Esophagus squamous epithelium (tissue), 5 donors: ENCODE results near the gene MAN1B1. TPM values are rescaled to one million over a fixed set of nuclear protein-coding genes. Genes with fewer than 3 reads are reported as not detected.

ENCODE experiments used
- DNase-seq: peaks from one replicate; lab custom pipeline; 2025; lab: John Stamatoyannopoulos, UW
- H3K27ac ChIP-seq, 4 donors: fragments of 200-600 bp; sonication (generic); one replicate each; pipeline ENCODE4 v1.5.1; 2016 to 2019; ENCODE audit warnings: mild to moderate bottlenecking in 1 of 4
- H3K27me3 ChIP-seq, 4 donors: fragments of 200-600 bp; sonication (generic); 1 replicate in 3 of 4; 2 replicates in 1 of 4; pipeline versions ENCODE4 v1.5.1 to v1.6.0; 2017 to 2021; ENCODE audit warnings: antibody characterized with exemption in 1 of 4
- H3K36me3 ChIP-seq, 3 donors: fragments of 200-600 bp; sonication (generic); one replicate each; pipeline ENCODE4 v1.5.1; 2016 to 2019
- H3K4me1 ChIP-seq, 3 donors: fragments of 200-600 bp; sonication (generic); one replicate each; pipeline ENCODE4 v1.5.1; 2017 to 2019
- H3K4me3 ChIP-seq, 4 donors: fragments of 200-600 bp; sonication (generic); 1 replicate in 3 of 4; 2 replicates in 1 of 4; pipeline ENCODE4 v1.5.1; 2016 to 2019; ENCODE audit warnings: mild to moderate bottlenecking in 2 of 4, moderate library complexity in 1 of 4
- H3K9me3 ChIP-seq, 3 donors: fragments of 200-600 bp; sonication (generic); one replicate each; pipeline ENCODE4 v1.5.1; 2016 to 2019
- CTCF ChIP-seq, 6 experiments: fragments of 450-650 bp in 4 of 6; fragments of 200-600 bp in 2 of 6; sonication (generic) in 2 of 6; IDR thresholded peaks; one replicate each; pipeline ENCODE4 v1.5.1; 2016 to 2019; ENCODE audit warnings: antibody characterized with exemption in 6 of 6, mild to moderate bottlenecking in 4 of 6, moderate library complexity in 4 of 6
- POLR2A ChIP-seq, 4 donors: fragments of 450-650 bp; IDR thresholded peaks; one replicate each; pipeline ENCODE4 v1.6.1; 2017; ENCODE audit warnings: antibody characterized with exemption in 4 of 4, mild to moderate bottlenecking in 4 of 4, moderate library complexity in 3 of 4
- WGBS, 2 donors: methylation state at CpG; one replicate each; pipeline ENCODE4 v1.1.5; 2018; 5-methylcytosine and 5-hydroxymethylcytosine counted together
- intact Hi-C: fragments of 100-400 bp; cut with DNase I; formaldehyde crosslinking; loops from one replicate; pipeline ENCODE4 v1.15.0; 2022
- total RNA-seq, 4 donors: library from RNA; depleted of rRNA; stranded (reverse); fragments of >200 nt; gene quantifications; one replicate each; pipeline ENCODE4 v1.1.0, GENCODE V29; 2016
- donor health status: DM: yes; HTN: yes; CAD: no.

Gene MAN1B1
- total RNA-seq, 4 donors from 2014 or later = 25.6 to 50.9 (median 39.4) TPM

GRCh38 chr9:137039611-137040366 is 47.0 kb upstream of the MAN1B1 start:
- 80 to 92% methylated on average over 8 to 16 of the region's 32 CpGs for WGBS, 2 donors
- DNase-seq = no peak
- intact Hi-C loops = no loop called here
- Histone ChIP-seq H3K4me3 (no peak overlapping the region), H3K27me3 (peaks cover 0 to 23% (median 0%) of the 10 kb centered on the region in 4 donors), H3K4me1 (peaks cover 17 to 35% (median 20%) of the 10 kb centered on the region in 3 donors), H3K27ac (no peak overlapping the region), H3K36me3 (peaks cover 0 to 23% (median 5%) of the 10 kb centered on the region in 3 donors), H3K9me3 (no peaks in the 10 kb centered on the region)
- no peak for TF ChIP-seq CTCF (IDR thresholded peaks at IDR 0.05)
- no peak for TF ChIP-seq POLR2A (IDR thresholded peaks at IDR 0.05)

GRCh38 chr9:137040568-137040967 is 46.2 kb upstream of the MAN1B1 start:
- DNase-seq = no peak
- peaks cover 0 to 30% (median 0%) of the 10 kb centered on the region in 4 donors for H3K27me3 ChIP-seq
- peak overlapping the region in 1 of 4 donors; percentile 30 for H3K27ac ChIP-seq
- H3K4me3 ChIP-seq = peak overlapping the region in 2 of 4 donors; percentile 10 to 28
- peaks cover 0 to 23% (median 5%) of the 10 kb centered on the region in 3 donors for H3K36me3 ChIP-seq
- TF ChIP-seq CTCF (IDR thresholded peaks at IDR 0.05) (no peak), POLR2A (IDR thresholded peaks at IDR 0.05) (no peak)
- WGBS, 2 donors = no CpG with 5 or more reads among the region's 23 CpGs
- H3K4me1 ChIP-seq = peaks cover 16 to 35% (median 20%) of the 10 kb centered on the region in 3 donors
- no peaks in the 10 kb centered on the region for H3K9me3 ChIP-seq
- intact Hi-C loops = no loop called here

GRCh38 chr9:137041124-137041523 is 45.7 kb upstream of the MAN1B1 start:
- H3K27me3 ChIP-seq = peaks cover 0 to 31% (median 0%) of the 10 kb centered on the region in 4 donors
- H3K36me3 ChIP-seq = peaks cover 0 to 23% (median 5%) of the 10 kb centered on the region in 3 donors
- peak overlapping the region in 2 of 4 donors; percentile 10 to 28 for H3K4me3 ChIP-seq
- 22 to 71% methylated on average over 1 to 3 of the region's 16 CpGs for WGBS, 2 donors
- H3K9me3 ChIP-seq = no peaks in the 10 kb centered on the region
- H3K4me1 ChIP-seq = peaks cover 17 to 38% (median 23%) of the 10 kb centered on the region in 3 donors
- H3K27ac ChIP-seq = peak overlapping the region in 2 of 4 donors; percentile 55 to 75
- DNase-seq = no peak
- no peak for TF ChIP-seq POLR2A (IDR thresholded peaks at IDR 0.05)
- no peak for TF ChIP-seq CTCF (IDR thresholded peaks at IDR 0.05)
- intact Hi-C loops = no loop called here

GRCh38 chr9:137042751-137043727 is 43.7 kb upstream of the MAN1B1 start:
- Histone ChIP-seq H3K4me3 (peak overlapping the region in 3 of 4 donors; percentile 48 to 76 (median 60)), H3K27ac (peak overlapping the region in 3 of 4 donors; percentile 67 to 86 (median 75)), H3K36me3 (peaks cover 0 to 23% (median 5%) of the 10 kb centered on the region in 3 donors), H3K9me3 (no peaks in the 10 kb centered on the region), H3K4me1 (peaks cover 21 to 48% (median 27%) of the 10 kb centered on the region in 3 donors), H3K27me3 (peaks cover 0 to 48% (median 7%) of the 10 kb centered on the region in 4 donors)
- intact Hi-C loops = no loop called here
- WGBS, 2 donors = 93% methylated on average over 5 of the region's 36 CpGs; no CpG with 5 or more reads in 1 of the 2 donors
- DNase-seq = no peak
- peak in 1 of 4 donors; percentile 19 for TF ChIP-seq POLR2A (IDR thresholded peaks at IDR 0.05)
- TF ChIP-seq CTCF (IDR thresholded peaks at IDR 0.05) = no peak
